WERI-Rb-1 (cell line): ENCODE results near the gene TPBG.

Source experiments
- DNase-seq: peaks from one replicate; pipeline ENCODE4 v3.0.0-alpha.2; 2020
- H3K27ac ChIP-seq: fragments of 250-450 bp; sonication (Bioruptor Pico); 2 replicates; pipeline ENCODE4 v1.5.1; 2020; ENCODE audit warnings: mild to moderate bottlenecking, moderate library complexity
- H3K27me3 ChIP-seq: fragments of 250-450 bp; sonication (Bioruptor Pico); 2 replicates; pipeline ENCODE4 v1.5.1; 2021; ENCODE audit warnings: mild to moderate bottlenecking, low read depth, moderate library complexity; ENCODE audit not compliant: insufficient read depth, severe bottlenecking
- H3K36me3 ChIP-seq: fragments of 250-450 bp; sonication (Bioruptor Pico); 2 replicates; pipeline ENCODE4 v1.5.1; 2020; ENCODE audit warnings: mild to moderate bottlenecking, moderate library complexity
- H3K4me3 ChIP-seq: 2 replicates; pipeline ENCODE4 v1.5.1; 2011; ENCODE audit warnings: low read depth, mild to moderate bottlenecking, control low read depth, low read length
- H3K9me3 ChIP-seq: fragments of 250-450 bp; sonication (Bioruptor Pico); 2 replicates; pipeline ENCODE4 v1.5.1; 2021; ENCODE audit warnings: mild to moderate bottlenecking, moderate library complexity; ENCODE audit not compliant: severe bottlenecking
- CTCF ChIP-seq: IDR thresholded peaks from 2 replicates; pipeline ENCODE4 v1.5.1; 2011; ENCODE audit warnings: low read depth, mild to moderate bottlenecking, control low read depth, inconsistent platforms, low read length

The TPBG gene

GRCh38 chr6:82362144-82362543, 1.5 kb upstream of the TPBG start:
- Histone ChIP-seq H3K27me3 (no peaks in the 10 kb centered on the region), H3K27ac (no peak overlapping the region), H3K36me3 (no peaks in the 10 kb centered on the region), H3K4me3 (no peak overlapping the region), H3K9me3 (no peaks in the 10 kb centered on the region)
- no peak for DNase-seq
- TF ChIP-seq CTCF, result no peak

- no peak for TF ChIP-seq CTCF
- peak overlapping the region; percentile 93 for H3K4me3 ChIP-seq
- no peaks in the 10 kb centered on the region for H3K9me3 ChIP-seq
- H3K27me3 ChIP-seq, result no peaks in the 10 kb centered on the region
- no peak overlapping the region for H3K27ac ChIP-seq
- H3K36me3 ChIP-seq, result no peaks in the 10 kb centered on the region
- DNase-seq, result no peak
These were observed 664 bp upstream of the TPBG start for GRCh38 chr6:82362878-82363427.

GRCh38 chr6:82364087-82365015, 734 bp downstream of the TPBG start:
- Histone ChIP-seq H3K4me3 (peak overlapping the region; percentile 93), H3K9me3 (no peaks in the 10 kb centered on the region), H3K36me3 (no peaks in the 10 kb centered on the region), H3K27ac (peak overlapping the region; percentile 54; the same call in 1 of the 2 replicates), H3K27me3 (no peaks in the 10 kb centered on the region)
- no peak for TF ChIP-seq CTCF
- peak; percentile 63 for DNase-seq

GRCh38 chr6:82365016-82365795, 1.6 kb downstream of the TPBG start:
- H3K4me3 ChIP-seq, result peak overlapping the region; percentile 93
- H3K27ac ChIP-seq, result peak overlapping the region; percentile 53; the same call in 1 of the 2 replicates
- peak; percentile 41 for DNase-seq
- H3K9me3 ChIP-seq, result no peaks in the 10 kb centered on the region
- H3K27me3 ChIP-seq, result no peaks in the 10 kb centered on the region
- TF ChIP-seq CTCF, result 0 out of 2 replicates have a peak, but pooled peaks have one; percentile 31
- no peaks in the 10 kb centered on the region for H3K36me3 ChIP-seq

- Histone ChIP-seq H3K36me3 (no peaks in the 10 kb centered on the region), H3K27me3 (no peaks in the 10 kb centered on the region), H3K4me3 (no peak overlapping the region), H3K27ac (no peak overlapping the region), H3K9me3 (no peaks in the 10 kb centered on the region)
- DNase-seq, result no peak
- no peak for TF ChIP-seq CTCF
These were observed 4.1 kb downstream of the TPBG start for GRCh38 chr6:82367704-82368103.
